HEK293 (cell line): Measurements from ENCODE around the gene ST7L.
A peak's percentile ranks its signal among the peaks of the same experiment; 100 is the strongest.

Experiments
- CTCF ChIA-PET: fragments of 350-600 bp; formaldehyde crosslinking; extraction: SDS; loops from one replicate; lab custom pipeline; 2021; ENCODE audit warnings: antibody characterized with exemption; lab: Yijun Ruan, JAX
- POLR2A ChIA-PET: fragments of 300-600 bp; formaldehyde crosslinking; extraction: SDS; loops from one replicate; lab custom pipeline; 2020; ENCODE audit warnings: antibody characterized with exemption, inconsistent platforms; lab: Yijun Ruan, JAX
- H3K27ac ChIP-seq: fragments of 200-500 bp; sonication (Bioruptor generic); 2 replicates; pipeline ENCODE4 v1.5.1; 2014; ENCODE audit warnings: low read depth, low read length, control low read depth, inconsistent platforms; ENCODE audit errors: extremely low read depth
- H3K36me3 ChIP-seq, 2 experiments: fragments of 200-500 bp in 1 of 2; sonication (Bioruptor generic) in 1 of 2; 1 replicate in 1 of 2; 2 replicates in 1 of 2; pipeline ENCODE4 v1.5.1; 2014 to 2017; ENCODE audit warnings: inconsistent platforms in 2 of 2, low read length in 2 of 2; ENCODE audit not compliant: control insufficient read depth in 2 of 2, insufficient read depth in 1 of 2
- H3K4me1 ChIP-seq: fragments of 200-500 bp; sonication (Bioruptor generic); 2 replicates; pipeline ENCODE4 v1.5.1; 2014; ENCODE audit warnings: mild to moderate bottlenecking, low read length, inconsistent platforms; ENCODE audit not compliant: control insufficient read depth, insufficient read depth
- H3K4me3 ChIP-seq: 2 replicates; pipeline ENCODE4 v1.5.1; 2011; ENCODE audit warnings: low read depth, mild to moderate bottlenecking, control low read depth, low read length, moderate library complexity
- H3K9me3 ChIP-seq: fragments of 200-500 bp; sonication (Bioruptor generic); 2 replicates; pipeline ENCODE4 v1.5.1; 2014; ENCODE audit warnings: low read depth, low read length, inconsistent platforms; ENCODE audit not compliant: control insufficient read depth, insufficient read depth
- BCL6B ChIP-seq: fragments of 450-650 bp; formaldehyde crosslinking; IDR thresholded peaks from 2 replicates; pipeline ENCODE4 v1.5.1; 2017; ENCODE audit warnings: missing biosample characterization, missing genetic modification characterization
- KLF10 ChIP-seq: fragments of 450-650 bp; IDR thresholded peaks from 2 replicates; pipeline ENCODE4 v1.5.1; 2018; ENCODE audit warnings: missing biosample characterization, mild to moderate bottlenecking, missing genetic modification characterization
- MYNN ChIP-seq: fragments of 450-650 bp; formaldehyde crosslinking; IDR thresholded peaks from 2 replicates; pipeline ENCODE4 v1.5.1; 2016; ENCODE audit warnings: missing biosample characterization, missing genetic modification characterization, borderline replicate concordance
- OSR2 ChIP-seq: fragments of 450-650 bp; formaldehyde crosslinking; IDR thresholded peaks from 2 replicates; pipeline ENCODE4 v1.5.1; 2016; ENCODE audit warnings: missing biosample characterization, missing genetic modification characterization
- SCRT2 ChIP-seq: fragments of 450-650 bp; formaldehyde crosslinking; IDR thresholded peaks from 2 replicates; pipeline ENCODE4 v1.5.1; 2016; ENCODE audit warnings: missing biosample characterization, missing genetic modification characterization
- ZBTB26 ChIP-seq: fragments of 450-650 bp; formaldehyde crosslinking; optimal IDR thresholded peaks from 2 replicates; pipeline ENCODE3; 2016; ENCODE audit warnings: missing biosample characterization, mild to moderate bottlenecking, missing genetic modification characterization
- ZBTB8A ChIP-seq: fragments of 450-650 bp; formaldehyde crosslinking; IDR thresholded peaks from 2 replicates; pipeline ENCODE4 v1.5.1; 2016; ENCODE audit warnings: missing biosample characterization, missing genetic modification characterization
- ZFP3 ChIP-seq: fragments of 450-650 bp; formaldehyde crosslinking; IDR thresholded peaks from 2 replicates; pipeline ENCODE4 v1.5.1; 2016; ENCODE audit warnings: low read depth, missing biosample characterization, missing genetic modification characterization
- ZFP69B ChIP-seq: fragments of 450-650 bp; formaldehyde crosslinking; IDR thresholded peaks from 2 replicates; pipeline ENCODE4 v1.5.1; 2016; ENCODE audit warnings: missing biosample characterization, missing genetic modification characterization
- ZNF174 ChIP-seq: fragments of 450-650 bp; formaldehyde crosslinking; IDR thresholded peaks from 2 replicates; pipeline ENCODE4 v1.5.0; 2017; ENCODE audit warnings: missing biosample characterization, mild to moderate bottlenecking, missing genetic modification characterization
- ZNF2 ChIP-seq: fragments of 450-650 bp; formaldehyde crosslinking; IDR thresholded peaks from 2 replicates; pipeline ENCODE4 v1.5.1; 2016; ENCODE audit warnings: missing biosample characterization, missing genetic modification characterization
- ZNF211 ChIP-seq: fragments of 450-650 bp; formaldehyde crosslinking; IDR thresholded peaks from 2 replicates; pipeline ENCODE4 v1.5.1; 2016; ENCODE audit warnings: low read depth, missing biosample characterization, missing genetic modification characterization
- ZNF274 ChIP-seq, 2 experiments: fragments of 200-500 bp in 1 of 2; fragments of 450-650 bp in 1 of 2; sonication (Bioruptor generic) in 1 of 2; formaldehyde crosslinking in 1 of 2; IDR thresholded peaks; 2 replicates each; pipeline versions ENCODE4 v1.5.1 to v1.6.1; 2014 to 2016; ENCODE audit warnings: borderline replicate concordance in 1 of 2, inconsistent platforms in 1 of 2, low read length in 1 of 2, missing biosample characterization in 1 of 2, missing genetic modification characterization in 1 of 2
- ZNF391 ChIP-seq: fragments of 450-650 bp; formaldehyde crosslinking; IDR thresholded peaks from 2 replicates; pipeline ENCODE4 v1.5.1; 2016; ENCODE audit warnings: low read depth, missing biosample characterization, missing genetic modification characterization, borderline replicate concordance
- ZNF394 ChIP-seq: fragments of 450-650 bp; formaldehyde crosslinking; IDR thresholded peaks from 2 replicates; pipeline ENCODE4 v1.5.1; 2016; ENCODE audit warnings: missing biosample characterization, missing genetic modification characterization, mild to moderate bottlenecking, moderate library complexity, borderline replicate concordance
- ZNF423 ChIP-seq: fragments of 450-650 bp; formaldehyde crosslinking; IDR thresholded peaks from 2 replicates; pipeline ENCODE4 v1.5.1; 2016; ENCODE audit warnings: missing biosample characterization, missing genetic modification characterization
- ZNF426 ChIP-seq: fragments of 450-650 bp; formaldehyde crosslinking; IDR thresholded peaks from 2 replicates; pipeline ENCODE4 v1.5.1; 2017; ENCODE audit warnings: missing biosample characterization, missing genetic modification characterization, mild to moderate bottlenecking, inconsistent platforms, moderate library complexity
- ZNF518A ChIP-seq: fragments of 450-650 bp; formaldehyde crosslinking; conservative IDR thresholded peaks from 2 replicates; pipeline ENCODE4 v1.5.1; 2016; ENCODE audit warnings: low read depth, missing biosample characterization, missing genetic modification characterization
- ZNF571 ChIP-seq: fragments of 450-650 bp; formaldehyde crosslinking; IDR thresholded peaks from 2 replicates; pipeline ENCODE4 v1.5.0; 2017; ENCODE audit warnings: missing biosample characterization, missing genetic modification characterization
- ZNF596 ChIP-seq: fragments of 450-650 bp; IDR thresholded peaks from 2 replicates; pipeline ENCODE4 v1.5.0; 2018; ENCODE audit warnings: missing biosample characterization, mild to moderate bottlenecking, missing genetic modification characterization, moderate library complexity
- ZNF600 ChIP-seq: fragments of 450-650 bp; formaldehyde crosslinking; IDR thresholded peaks from 2 replicates; pipeline ENCODE4 v1.5.1; 2016; ENCODE audit warnings: missing biosample characterization, missing genetic modification characterization
- ZNF624 ChIP-seq: fragments of 450-650 bp; formaldehyde crosslinking; IDR thresholded peaks from 2 replicates; pipeline ENCODE4 v1.5.1; 2017; ENCODE audit warnings: missing biosample characterization, missing genetic modification characterization
- ZNF645 ChIP-seq: fragments of 450-650 bp; formaldehyde crosslinking; IDR thresholded peaks from 2 replicates; pipeline ENCODE4; 2016; ENCODE audit warnings: missing biosample characterization, missing genetic modification characterization
- ZSCAN16 ChIP-seq: fragments of 450-650 bp; formaldehyde crosslinking; IDR thresholded peaks from 2 replicates; pipeline ENCODE4 v1.5.1; 2016; ENCODE audit warnings: missing biosample characterization, missing genetic modification characterization

ST7L gene

GRCh38 chr1:112629256-112629655 lies 10.3 kb upstream of the ST7L start:
- H3K27ac ChIP-seq: no peak overlapping the region
- H3K36me3 ChIP-seq: peaks cover 0 to 25% of the 10 kb centered on the region in 2 experiments; a peak in 2 of 3 replicates
- POLR2A ChIA-PET: no interaction called here
- H3K9me3 ChIP-seq: no peaks in the 10 kb centered on the region
- TF ChIP-seq ZNF394 (tag by site-specific recombination): no peak
- TF ChIP-seq ZNF211: no peak
- TF ChIP-seq ZNF174 (tag by site-specific recombination): no peak
- TF ChIP-seq ZNF624 (tag by site-specific recombination): no peak
- no peak overlapping the region for H3K4me3 ChIP-seq
- peaks cover 11% of the 10 kb centered on the region for H3K4me1 ChIP-seq
- CTCF ChIA-PET: no interaction called here

- ChIA-PET POLR2A (no interaction called here), CTCF (interaction anchor here (0.7 kb wide), 1 partner anchor 15 kb away, joined by 3 read pairs; no protein-coding TSS in a partner anchor)
- Histone ChIP-seq H3K4me3 (no peak overlapping the region), H3K36me3 (peaks cover 0 to 25% of the 10 kb centered on the region in 2 experiments; a peak in 2 of 3 replicates), H3K9me3 (no peaks in the 10 kb centered on the region), H3K27ac (no peak overlapping the region), H3K4me1 (0 out of 2 replicates have a peak, but pooled peaks cover 5% of the 10 kb centered on the region)
- no peak for TF ChIP-seq ZSCAN16 (tag by site-specific recombination)
- TF ChIP-seq SCRT2: 0 out of 2 replicates have a peak, but pooled peaks have one; percentile 17
These were observed 9.6 kb upstream of the ST7L start for GRCh38 chr1:112628516-112628915.

GRCh38 chr1:112626887-112627286 lies 7.9 kb upstream of the ST7L start:
- Histone ChIP-seq H3K4me1 (no peaks in the 10 kb centered on the region), H3K36me3 (peaks cover 0 to 25% of the 10 kb centered on the region in 2 experiments; a peak in 2 of 3 replicates), H3K9me3 (no peaks in the 10 kb centered on the region), H3K27ac (no peak overlapping the region), H3K4me3 (no peak overlapping the region)
- CTCF ChIA-PET: interaction anchor here (0.6 to 0.7 kb wide), 2 partner anchors 46 to 255 kb away, joined by 3 to 4 read pairs; no protein-coding TSS in a partner anchor
- TF ChIP-seq ZNF600 (tag by site-specific recombination) (no peak), ZNF426 (tag by site-specific recombination) (no peak), ZNF423 (tag by site-specific recombination) (no peak), BCL6B (tag by site-specific recombination) (no peak), ZNF596 (no peak), ZNF274 (IDR thresholded peaks at IDR 0.05; ENCODE audit: low read length) (no peak), ZNF274 (tag by site-specific recombination; IDR thresholded peaks at IDR 0.05; ENCODE audit: borderline replicate concordance) (no peak), ZNF2 (tag by site-specific recombination) (no peak), KLF10 (tag by site-specific recombination) (no peak), OSR2 (no peak), ZFP3 (tag by site-specific recombination) (no peak), ZNF645 (no peak), ZNF391 (tag by site-specific recombination) (no peak), ZBTB8A (tag by site-specific recombination) (no peak), ZNF571 (tag by site-specific recombination) (no peak), ZBTB26 (tag by site-specific recombination) (no peak), MYNN (tag by site-specific recombination) (no peak), ZNF518A (no peak), ZFP69B (tag by site-specific recombination) (no peak)
- POLR2A ChIA-PET: no interaction called here
